ENCODE data around the gene CCBE1. TPM values are rescaled to one million over a fixed set of nuclear protein-coding genes. Genes with fewer than 3 reads are reported as not detected.

Gene CCBE1
- polyA plus RNA-seq, 1 donor from 2014 or later: 0.19 TPM

GRCh38 chr18:59624369-59624765 lies 72.9 kb downstream of the CCBE1 start:
- H3K27me3 ChIP-seq (ENCODE audit: insufficient read depth, low read depth, low read length): no peaks in the 10 kb centered on the region
- H3F3A ChIP-seq (ENCODE audit: insufficient read depth, low read length, poor library complexity, severe bottlenecking): no peaks in the 10 kb centered on the region
- no peaks in the 10 kb centered on the region for H3K79me2 ChIP-seq (replicated peaks; ENCODE audit: insufficient read depth, low read length)
- no peak overlapping the region for H3K27ac ChIP-seq (ENCODE audit: low read length)
- H3K36me3 ChIP-seq (ENCODE audit: insufficient read depth, low read length): no peaks in the 10 kb centered on the region
- no peak overlapping the region for H3K4me2 ChIP-seq (ENCODE audit: low read length)
- TF ChIP-seq RAD21 (conservative IDR thresholded peaks at IDR 0.05) (no peak), CTCF (IDR thresholded peaks at IDR 0.05; ENCODE audit: poor library complexity, severe bottlenecking) (no peak), TAF1 (IDR thresholded peaks at IDR 0.05; ENCODE audit: low read depth) (no peak), EP300 (conservative IDR thresholded peaks at IDR 0.05; ENCODE audit: poor library complexity, severe bottlenecking) (no peak), POLR2AphosphoS5 (IDR thresholded peaks at IDR 0.05) (no peak), REST (IDR thresholded peaks at IDR 0.05; ENCODE audit: borderline replicate concordance) (no peak), EZH2 (IDR thresholded peaks at IDR 0.05; ENCODE audit: borderline replicate concordance, insufficient read depth, low read length, poor library complexity, severe bottlenecking) (no peak), MXI1 (conservative IDR thresholded peaks at IDR 0.05; ENCODE audit: poor library complexity, severe bottlenecking) (no peak), SMC3 (conservative IDR thresholded peaks at IDR 0.05; ENCODE audit: poor library complexity) (no peak)
- no peaks in the 10 kb centered on the region for H3K9me2 ChIP-seq (ENCODE audit: insufficient read depth, low read length)
- H3K9me3 ChIP-seq (ENCODE audit: low read length): no peaks in the 10 kb centered on the region
- no peak overlapping the region for H3K9ac ChIP-seq (ENCODE audit: low read length)
- no peak overlapping the region for H2AFZ ChIP-seq (ENCODE audit: low read depth, low read length)
- no peaks in the 10 kb centered on the region for H4K20me1 ChIP-seq (ENCODE audit: insufficient read depth)
- H3K4me3 ChIP-seq (ENCODE audit: low read length): no peak overlapping the region

- Histone ChIP-seq H3K4me3 (ENCODE audit: low read length) (no peak overlapping the region), H3K9me3 (ENCODE audit: low read length) (no peaks in the 10 kb centered on the region), H3K27ac (ENCODE audit: low read length) (no peak overlapping the region), H3K9me2 (ENCODE audit: insufficient read depth, low read length) (no peaks in the 10 kb centered on the region), H4K20me1 (ENCODE audit: insufficient read depth) (no peaks in the 10 kb centered on the region), H3K36me3 (ENCODE audit: insufficient read depth, low read length) (no peaks in the 10 kb centered on the region), H3K4me2 (ENCODE audit: low read length) (no peak overlapping the region), H3K27me3 (ENCODE audit: insufficient read depth, low read depth, low read length) (no peaks in the 10 kb centered on the region), H2AFZ (ENCODE audit: low read depth, low read length) (no peak overlapping the region), H3F3A (ENCODE audit: insufficient read depth, low read length, poor library complexity, severe bottlenecking) (no peaks in the 10 kb centered on the region), H3K79me2 (replicated peaks; ENCODE audit: insufficient read depth, low read length) (no peaks in the 10 kb centered on the region), H3K9ac (ENCODE audit: low read length) (no peak overlapping the region)
- TF ChIP-seq MXI1 (conservative IDR thresholded peaks at IDR 0.05; ENCODE audit: poor library complexity, severe bottlenecking) (no peak), RAD21 (conservative IDR thresholded peaks at IDR 0.05) (no peak), SMC3 (conservative IDR thresholded peaks at IDR 0.05; ENCODE audit: poor library complexity) (no peak), EZH2 (IDR thresholded peaks at IDR 0.05; ENCODE audit: borderline replicate concordance, insufficient read depth, low read length, poor library complexity, severe bottlenecking) (no peak), POLR2AphosphoS5 (IDR thresholded peaks at IDR 0.05) (no peak), TAF1 (IDR thresholded peaks at IDR 0.05; ENCODE audit: low read depth) (no peak), CTCF (IDR thresholded peaks at IDR 0.05; ENCODE audit: poor library complexity, severe bottlenecking) (no peak), EP300 (conservative IDR thresholded peaks at IDR 0.05; ENCODE audit: poor library complexity, severe bottlenecking) (no peak), REST (IDR thresholded peaks at IDR 0.05; ENCODE audit: borderline replicate concordance) (no peak)
Measured at GRCh38 chr18:59623456-59624368, 73.5 kb downstream of the CCBE1 start.
